GM20000 (cell line): ENCODE data around the gene MAGI2.

Source experiments
- DNase-seq: peaks from one replicate; pipeline ENCODE4 v3.0.0; 2012; ENCODE audit warnings: low spot score
- CTCF ChIP-seq: IDR thresholded peaks from 2 replicates; pipeline ENCODE4 v1.5.1; 2012; ENCODE audit warnings: mild to moderate bottlenecking, control low read depth; ENCODE audit errors: extremely low read depth, missing control alignments

The MAGI2 gene

GRCh38 chr7:79461660-79462059, 8.2 kb upstream of the MAGI2 start:
- no peak for TF ChIP-seq CTCF
- no peak for DNase-seq

- DNase-seq, result no peak
- no peak for TF ChIP-seq CTCF
These were observed 5.9 kb upstream of the MAGI2 start for GRCh38 chr7:79459381-79459780.

- no peak for DNase-seq
- no peak for TF ChIP-seq CTCF
These were observed 5.3 kb upstream of the MAGI2 start for GRCh38 chr7:79458796-79459195.

GRCh38 chr7:79455173-79455790, 1.8 kb upstream of the MAGI2 start:
- DNase-seq, result no peak
- no peak for TF ChIP-seq CTCF

GRCh38 chr7:79454361-79454960, 994 bp upstream of the MAGI2 start:
- DNase-seq, result no peak
- TF ChIP-seq CTCF, result no peak

- peak; percentile 15 for DNase-seq
- TF ChIP-seq CTCF, result no peak
These were observed 255 bp downstream of the MAGI2 start for GRCh38 chr7:79453266-79453557.

- no peak for DNase-seq
- TF ChIP-seq CTCF, result no peak
These were observed 787 bp downstream of the MAGI2 start for GRCh38 chr7:79452495-79453265.
